ENCODE measurements around the gene KRTAP1-1. TPM values are rescaled to one million over a fixed set of nuclear protein-coding genes. Genes with fewer than 3 reads are reported as not detected.
"Not testable (repeated sequence)": the region's sequence is repeated elsewhere in the genome, so short reads cannot be mapped to it uniquely, and the experiment has no call there.

KRTAP1-1 gene
- total RNA-seq, 4 donors from 2014 or later, result not detected

DNA sequence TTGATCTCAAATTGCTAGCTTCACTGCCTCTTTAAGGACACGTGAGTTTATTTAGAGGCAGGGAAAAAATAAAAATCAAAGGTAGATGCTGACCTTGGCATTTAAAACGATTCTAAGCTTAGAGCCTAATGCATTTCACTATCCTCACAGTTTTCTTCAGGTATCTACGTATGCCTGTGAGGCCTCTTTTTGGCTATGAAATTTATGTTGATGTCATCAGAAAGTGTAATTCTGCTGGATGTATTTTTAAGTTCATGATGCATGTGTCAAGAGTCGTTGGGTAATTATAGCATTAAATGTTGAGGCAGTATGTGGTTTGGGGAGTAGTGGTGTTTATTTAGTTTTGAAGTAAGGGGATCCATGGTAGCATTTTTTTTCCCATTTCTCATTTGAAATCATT, 37.3 kb downstream of the KRTAP1-1 start:
- peaks cover 0 to 7% (median 0%) of the 10 kb centered on the region in 4 donors for H3K27me3 ChIP-seq
- no peaks in the 10 kb centered on the region for H3K4me1 ChIP-seq
- H3K27ac ChIP-seq (replicated peaks in 1 of 4), result no peak overlapping the region
- no peak overlapping the region for H3K4me3 ChIP-seq
- 72% methylated on average over 4 of the region's 4 CpGs for WGBS
- no peak for DNase-seq (ENCODE audit: extremely low spot score)
- no peak for TF ChIP-seq POLR2AphosphoS5 (IDR thresholded peaks at IDR 0.05)
- TF ChIP-seq POLR2A (IDR thresholded peaks at IDR 0.05; ENCODE audit: low read depth), result no peak
- TF ChIP-seq EP300 (IDR thresholded peaks at IDR 0.05), result no peak
- TF ChIP-seq, protein P1, sequence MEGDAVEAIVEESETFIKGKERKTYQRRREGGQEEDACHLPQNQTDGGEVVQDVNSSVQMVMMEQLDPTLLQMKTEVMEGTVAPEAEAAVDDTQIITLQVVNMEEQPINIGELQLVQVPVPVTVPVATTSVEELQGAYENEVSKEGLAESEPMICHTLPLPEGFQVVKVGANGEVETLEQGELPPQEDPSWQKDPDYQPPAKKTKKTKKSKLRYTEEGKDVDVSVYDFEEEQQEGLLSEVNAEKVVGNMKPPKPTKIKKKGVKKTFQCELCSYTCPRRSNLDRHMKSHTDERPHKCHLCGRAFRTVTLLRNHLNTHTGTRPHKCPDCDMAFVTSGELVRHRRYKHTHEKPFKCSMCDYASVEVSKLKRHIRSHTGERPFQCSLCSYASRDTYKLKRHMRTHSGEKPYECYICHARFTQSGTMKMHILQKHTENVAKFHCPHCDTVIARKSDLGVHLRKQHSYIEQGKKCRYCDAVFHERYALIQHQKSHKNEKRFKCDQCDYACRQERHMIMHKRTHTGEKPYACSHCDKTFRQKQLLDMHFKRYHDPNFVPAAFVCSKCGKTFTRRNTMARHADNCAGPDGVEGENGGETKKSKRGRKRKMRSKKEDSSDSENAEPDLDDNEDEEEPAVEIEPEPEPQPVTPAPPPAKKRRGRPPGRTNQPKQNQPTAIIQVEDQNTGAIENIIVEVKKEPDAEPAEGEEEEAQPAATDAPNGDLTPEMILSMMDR (IDR thresholded peaks at IDR 0.05), result no peak
- no peaks in the 10 kb centered on the region for H3K36me3 ChIP-seq
- intact Hi-C loops (cut with DNase I), result no loop called here
- no peaks in the 10 kb centered on the region for H3K9me3 ChIP-seq

- WGBS, result 65% methylated on average over 5 of the region's 5 CpGs
- H3K9me3 ChIP-seq, result no peaks in the 10 kb centered on the region
- no peaks in the 10 kb centered on the region for H3K36me3 ChIP-seq
- no peak overlapping the region for H3K27ac ChIP-seq (replicated peaks in 1 of 4)
- TF ChIP-seq POLR2A (IDR thresholded peaks at IDR 0.05; ENCODE audit: low read depth), result no peak
- TF ChIP-seq, protein P1 (IDR thresholded peaks at IDR 0.05), result no peak
- TF ChIP-seq EP300 (IDR thresholded peaks at IDR 0.05), result no peak
- TF ChIP-seq POLR2AphosphoS5 (IDR thresholded peaks at IDR 0.05), result no peak
- intact Hi-C loops (cut with DNase I), result no loop called here
- no peak for DNase-seq (ENCODE audit: extremely low spot score)
- H3K4me3 ChIP-seq, result no peak overlapping the region
- peaks cover 0 to 7% (median 0%) of the 10 kb centered on the region in 4 donors for H3K27me3 ChIP-seq
- H3K4me1 ChIP-seq, result no peaks in the 10 kb centered on the region
Measured at GRCh38 chr17:41002814-41003213, 38.4 kb downstream of the KRTAP1-1 start.

- H3K4me1 ChIP-seq, result no peaks in the 10 kb centered on the region
- TF ChIP-seq, protein P1 (IDR thresholded peaks at IDR 0.05), result no peak
- no peak for TF ChIP-seq EP300 (IDR thresholded peaks at IDR 0.05)
- no peak for TF ChIP-seq POLR2AphosphoS5 (IDR thresholded peaks at IDR 0.05)
- no peak for TF ChIP-seq POLR2A (IDR thresholded peaks at IDR 0.05; ENCODE audit: low read depth)
- no peak overlapping the region for H3K27ac ChIP-seq (replicated peaks in 1 of 4)
- no peaks in the 10 kb centered on the region for H3K9me3 ChIP-seq
- intact Hi-C loops (cut with DNase I), result no loop called here
- DNase-seq (ENCODE audit: extremely low spot score), result no peak
- H3K36me3 ChIP-seq, result no peaks in the 10 kb centered on the region
- H3K4me3 ChIP-seq, result no peak overlapping the region
- 85% methylated on average over 4 of the region's 4 CpGs for WGBS
- H3K27me3 ChIP-seq, result peaks cover 0 to 12% (median 0%) of the 10 kb centered on the region in 4 donors
Measured at GRCh38 chr17:41001795-41002194, 39.5 kb downstream of the KRTAP1-1 start.

DNA sequence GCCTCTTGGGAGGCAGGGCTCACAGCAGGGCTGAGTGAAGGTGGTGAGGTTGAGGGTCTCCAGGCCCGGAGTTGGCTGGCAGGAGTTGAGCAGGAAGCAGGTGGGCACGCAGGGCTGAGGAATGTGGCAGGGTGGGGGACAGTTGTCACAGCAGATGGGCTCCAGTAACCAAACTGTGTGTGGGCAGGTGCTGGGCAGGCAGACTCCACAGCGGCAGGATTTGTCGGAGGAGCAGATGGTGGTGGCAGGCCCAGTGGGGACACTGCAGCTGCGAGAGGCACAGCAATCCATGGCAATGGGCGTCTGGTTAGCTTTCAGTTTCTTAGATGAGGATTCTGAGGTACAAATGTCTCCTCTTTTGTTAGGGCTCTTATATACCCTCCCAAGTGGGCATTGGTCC, 41.7 kb downstream of the KRTAP1-1 start, which contains the start of gene KRTAP3-2:
Gene KRTAP3-2, minus strand, starts transcription at position 344 of the 400 bp plus-strand sequence. Its CDS starts 53 bp downstream, at position 291.
- 90% methylated on average over 4 of the region's 6 CpGs for WGBS
- H3K4me3 ChIP-seq; H3K4me1 ChIP-seq; DNase-seq (ENCODE audit: extremely low spot score); H3K27ac ChIP-seq (replicated peaks in 1 of 4); intact Hi-C loops (cut with DNase I); H3K36me3 ChIP-seq; H3K9me3 ChIP-seq: not testable (repeated sequence)
- H3K27me3 ChIP-seq, result peaks cover 0 to 12% (median 0%) of the 10 kb centered on the region in 4 donors

- H3K9me3 ChIP-seq, result no peaks in the 10 kb centered on the region
- WGBS, result 64% methylated on average over 2 of the region's 2 CpGs
- intact Hi-C loops (cut with DNase I), result no loop called here
- no peak overlapping the region for H3K27ac ChIP-seq (replicated peaks in 1 of 4)
- no peak overlapping the region for H3K4me3 ChIP-seq
- no peaks in the 10 kb centered on the region for H3K4me1 ChIP-seq
- no peak for DNase-seq (ENCODE audit: extremely low spot score)
- TF ChIP-seq, protein P1 (IDR thresholded peaks at IDR 0.05), result no peak
- TF ChIP-seq POLR2A (IDR thresholded peaks at IDR 0.05; ENCODE audit: low read depth) (no peak), EP300 (IDR thresholded peaks at IDR 0.05) (no peak), POLR2AphosphoS5 (IDR thresholded peaks at IDR 0.05) (no peak)
- no peaks in the 10 kb centered on the region for H3K36me3 ChIP-seq
- H3K27me3 ChIP-seq, result peaks cover 0 to 12% (median 0%) of the 10 kb centered on the region in 4 donors
Measured at GRCh38 chr17:40997361-40997760, 43.9 kb downstream of the KRTAP1-1 start.

Measured in esophagus muscularis mucosa (tissue), 4 donors.